Parathyroid adenoma (tissue), 2 donors: ENCODE measurements around the gene ABAT.

Experiments
- H2AFZ ChIP-seq: fragments of 300-600 bp; sonication (generic); one replicate; pipeline ENCODE4 v1.7.0; 2017; ENCODE audit warnings: antibody characterized with exemption, mild to moderate bottlenecking
- H3K27ac ChIP-seq: fragments of 300-600 bp; sonication (generic); one replicate; pipeline ENCODE4 v1.7.0; 2017
- H3K27me3 ChIP-seq: fragments of 300-600 bp; sonication (generic); one replicate; pipeline ENCODE4 v1.7.0; 2017; ENCODE audit warnings: low read length; ENCODE audit not compliant: control insufficient read depth, insufficient read depth
- H3K36me3 ChIP-seq: fragments of 300-600 bp; sonication (generic); one replicate; pipeline ENCODE4 v1.7.0; 2017; ENCODE audit warnings: low read length; ENCODE audit not compliant: control insufficient read depth, insufficient read depth
- H3K4me1 ChIP-seq: fragments of 300-600 bp; sonication (generic); one replicate; pipeline ENCODE4 v1.7.0; 2017; ENCODE audit warnings: control low read depth
- H3K4me2 ChIP-seq: fragments of 300-600 bp; sonication (generic); one replicate; pipeline ENCODE4 v1.7.0; 2017; ENCODE audit warnings: low read length
- H3K4me3 ChIP-seq: fragments of 300-600 bp; sonication (generic); one replicate; pipeline ENCODE4 v1.7.0; 2017; ENCODE audit warnings: low read depth, low read length
- H3K79me2 ChIP-seq: fragments of 300-600 bp; sonication (generic); one replicate; pipeline ENCODE4 v1.7.0; 2017; ENCODE audit warnings: control low read depth
- H3K9ac ChIP-seq: fragments of 300-600 bp; sonication (generic); one replicate; pipeline ENCODE4 v1.7.0; 2017; ENCODE audit warnings: mild to moderate bottlenecking
- H3K9me3 ChIP-seq: fragments of 300-600 bp; sonication (generic); one replicate; pipeline ENCODE4 v1.7.0; 2017; ENCODE audit warnings: low read length; ENCODE audit not compliant: control insufficient read depth
- TF ChIP-seq, protein P1 (sequence below): fragments of 300-600 bp; sonication (generic); IDR thresholded peaks from one replicate; pipeline ENCODE4 v1.7.0; 2017; ENCODE audit warnings: antibody characterized with exemption, mild to moderate bottlenecking
- donor health status: primary hyperparathyroidism.

The ABAT gene

DNA sequence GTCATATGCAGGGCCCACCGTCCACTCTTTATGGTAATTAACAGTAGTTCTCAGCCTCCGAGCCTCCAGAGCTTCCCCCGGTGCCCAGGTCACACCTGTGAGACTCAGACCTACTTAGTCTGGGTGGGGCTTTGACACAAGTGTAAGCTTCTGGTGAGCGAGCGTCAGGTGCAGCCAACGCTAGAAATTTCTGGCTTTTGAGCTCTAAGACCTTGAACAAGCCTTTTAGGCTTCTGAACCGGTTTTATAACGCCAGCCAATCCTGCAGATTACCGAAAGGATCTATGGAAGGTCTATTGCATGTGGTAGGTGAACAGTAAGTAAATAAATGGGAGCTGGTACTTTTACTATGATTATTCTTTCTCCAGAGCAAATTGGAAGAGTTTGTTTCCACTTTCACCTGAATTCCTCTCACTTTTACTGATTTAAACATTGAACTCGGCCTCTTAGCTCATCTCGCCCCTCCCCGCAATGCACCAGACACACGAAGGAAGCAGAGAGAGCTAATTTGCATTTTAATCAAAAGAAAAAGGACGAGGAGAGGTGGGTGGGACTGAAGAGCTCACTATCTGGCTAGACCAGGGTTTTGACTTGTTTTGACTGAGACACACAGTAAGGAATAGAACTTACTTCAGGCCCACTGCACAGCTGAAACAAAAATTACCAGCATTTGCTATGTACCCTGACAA, 47.1 kb downstream of the ABAT start:
- no peak overlapping the region for H3K4me3 ChIP-seq
- H2AFZ ChIP-seq = no peak overlapping the region
- H3K9me3 ChIP-seq = no peaks in the 10 kb centered on the region
- H3K9ac ChIP-seq = no peak overlapping the region
- H3K79me2 ChIP-seq = no peaks in the 10 kb centered on the region
- H3K36me3 ChIP-seq = no peaks in the 10 kb centered on the region
- no peaks in the 10 kb centered on the region for H3K4me1 ChIP-seq
- no peak overlapping the region for H3K4me2 ChIP-seq
- no peaks in the 10 kb centered on the region for H3K27me3 ChIP-seq
- no peak overlapping the region for H3K27ac ChIP-seq
- TF ChIP-seq, protein P1, sequence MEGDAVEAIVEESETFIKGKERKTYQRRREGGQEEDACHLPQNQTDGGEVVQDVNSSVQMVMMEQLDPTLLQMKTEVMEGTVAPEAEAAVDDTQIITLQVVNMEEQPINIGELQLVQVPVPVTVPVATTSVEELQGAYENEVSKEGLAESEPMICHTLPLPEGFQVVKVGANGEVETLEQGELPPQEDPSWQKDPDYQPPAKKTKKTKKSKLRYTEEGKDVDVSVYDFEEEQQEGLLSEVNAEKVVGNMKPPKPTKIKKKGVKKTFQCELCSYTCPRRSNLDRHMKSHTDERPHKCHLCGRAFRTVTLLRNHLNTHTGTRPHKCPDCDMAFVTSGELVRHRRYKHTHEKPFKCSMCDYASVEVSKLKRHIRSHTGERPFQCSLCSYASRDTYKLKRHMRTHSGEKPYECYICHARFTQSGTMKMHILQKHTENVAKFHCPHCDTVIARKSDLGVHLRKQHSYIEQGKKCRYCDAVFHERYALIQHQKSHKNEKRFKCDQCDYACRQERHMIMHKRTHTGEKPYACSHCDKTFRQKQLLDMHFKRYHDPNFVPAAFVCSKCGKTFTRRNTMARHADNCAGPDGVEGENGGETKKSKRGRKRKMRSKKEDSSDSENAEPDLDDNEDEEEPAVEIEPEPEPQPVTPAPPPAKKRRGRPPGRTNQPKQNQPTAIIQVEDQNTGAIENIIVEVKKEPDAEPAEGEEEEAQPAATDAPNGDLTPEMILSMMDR = no peak

DNA sequence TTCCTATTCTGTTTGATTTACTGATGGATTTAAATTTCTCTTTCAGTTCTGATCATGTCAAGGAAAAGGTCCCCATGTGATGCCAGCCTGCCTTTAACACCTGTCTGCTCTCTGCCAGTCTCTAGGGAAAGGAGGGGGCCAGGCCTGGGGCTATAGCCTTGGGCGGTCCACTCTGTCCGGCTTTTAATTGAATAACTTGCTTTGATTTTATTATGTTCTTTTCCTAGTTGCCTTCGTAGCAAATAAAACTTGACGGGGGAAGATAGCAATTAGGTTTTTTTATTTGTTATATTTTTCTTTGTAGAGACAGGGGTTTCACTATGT, 47.6 kb downstream of the ABAT start:
- TF ChIP-seq, protein P1 = no peak
- no peak overlapping the region for H3K4me3 ChIP-seq
- no peak overlapping the region for H3K9ac ChIP-seq
- no peak overlapping the region for H3K4me2 ChIP-seq
- H3K27ac ChIP-seq = no peak overlapping the region
- no peaks in the 10 kb centered on the region for H3K4me1 ChIP-seq
- no peaks in the 10 kb centered on the region for H3K79me2 ChIP-seq
- no peak overlapping the region for H2AFZ ChIP-seq
- no peaks in the 10 kb centered on the region for H3K36me3 ChIP-seq
- H3K9me3 ChIP-seq = no peaks in the 10 kb centered on the region
- H3K27me3 ChIP-seq = no peaks in the 10 kb centered on the region

DNA sequence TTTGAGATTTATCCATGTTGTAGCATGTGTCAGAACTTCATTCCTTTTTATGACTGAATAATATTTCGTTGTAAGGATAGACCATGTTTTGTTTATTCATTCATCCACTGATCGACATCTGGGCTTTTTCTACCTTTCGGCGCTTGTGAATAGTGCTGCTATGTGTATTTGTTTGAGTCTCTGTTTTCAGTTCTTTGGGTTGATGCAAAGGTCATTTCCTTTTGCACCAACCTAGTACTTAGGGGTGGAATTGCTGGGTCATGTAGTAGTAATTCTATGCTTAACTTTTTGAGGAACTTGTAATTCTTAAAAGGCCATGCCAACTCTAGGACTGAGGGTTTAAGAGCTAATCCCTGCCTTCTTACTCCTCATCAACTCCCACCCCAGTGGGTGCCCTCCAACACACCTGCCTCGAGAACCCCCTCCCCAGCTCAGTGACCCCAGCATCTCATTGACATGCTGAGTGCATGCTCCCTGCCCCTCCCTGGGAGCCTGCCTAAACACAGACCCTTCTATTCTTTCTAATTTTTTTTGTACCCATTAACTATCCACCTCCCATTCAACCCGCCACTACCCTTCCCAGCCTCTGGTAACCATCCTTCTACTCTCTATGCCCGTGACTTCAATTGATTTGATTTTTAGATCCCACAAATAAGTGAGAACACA, 51.2 kb downstream of the ABAT start:
- no peaks in the 10 kb centered on the region for H3K79me2 ChIP-seq
- no peak overlapping the region for H2AFZ ChIP-seq
- no peak overlapping the region for H3K27ac ChIP-seq
- H3K4me3 ChIP-seq = no peak overlapping the region
- no peak overlapping the region for H3K9ac ChIP-seq
- H3K4me1 ChIP-seq = no peaks in the 10 kb centered on the region
- no peaks in the 10 kb centered on the region for H3K9me3 ChIP-seq
- no peak overlapping the region for H3K4me2 ChIP-seq
- TF ChIP-seq, protein P1 = no peak
- no peaks in the 10 kb centered on the region for H3K27me3 ChIP-seq
- H3K36me3 ChIP-seq = no peaks in the 10 kb centered on the region

DNA sequence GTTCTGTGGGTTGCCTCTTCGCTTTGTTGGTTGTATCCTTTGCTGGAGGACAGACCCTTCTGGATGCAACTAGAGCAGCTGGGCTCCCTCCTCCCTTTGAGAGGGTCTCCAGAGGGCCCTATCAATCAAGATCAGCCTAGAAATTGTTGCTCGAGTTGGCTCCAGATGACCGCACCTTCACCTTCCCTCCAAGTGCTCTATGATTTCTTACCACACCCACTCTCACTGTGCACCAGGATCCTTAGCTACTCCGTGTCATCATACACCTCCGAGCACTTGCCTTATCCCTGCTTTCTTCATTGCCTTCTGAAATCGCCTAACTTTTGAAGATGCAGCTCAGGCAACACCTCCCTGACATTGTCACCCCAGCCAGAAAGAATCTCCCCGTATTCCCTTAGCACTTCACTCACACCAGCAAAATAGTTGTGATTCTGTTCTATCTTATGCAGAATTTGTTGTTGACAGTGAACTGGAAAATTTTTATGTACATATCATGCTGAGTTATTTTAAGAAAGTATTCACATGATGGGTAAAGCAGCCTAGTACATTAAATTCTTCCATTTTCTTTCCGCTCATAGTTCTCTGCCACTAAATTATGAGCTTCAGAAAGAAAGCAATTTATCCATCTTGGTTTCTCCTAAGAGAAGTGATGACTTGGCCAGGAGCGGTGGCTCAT, 52.9 kb downstream of the ABAT start:
- no peaks in the 10 kb centered on the region for H3K4me1 ChIP-seq

More for the DNA sequence above, 52.9 kb downstream of the ABAT start:
- Histone ChIP-seq H3K9ac (no peak overlapping the region), H3K27ac (no peak overlapping the region), H3K4me3 (no peak overlapping the region), H3K4me2 (no peak overlapping the region), H3K9me3 (no peaks in the 10 kb centered on the region), H3K36me3 (no peaks in the 10 kb centered on the region), H3K27me3 (no peaks in the 10 kb centered on the region), H3K79me2 (no peaks in the 10 kb centered on the region), H2AFZ (no peak overlapping the region)
- TF ChIP-seq, protein P1 = no peak
